DOHH2 (cell line): Measurements from ENCODE around the gene ITPR1.

ENCODE experiments used
- H3F3A ChIP-seq: fragments of 200-600 bp; sonication (generic), shearing (Covaris generic); 2 replicates; pipeline ENCODE4 v1.6.0; 2016; ENCODE audit warnings: antibody characterized with exemption, mild to moderate bottlenecking; ENCODE audit not compliant: control insufficient read depth, insufficient read depth
- H3K27ac ChIP-seq: fragments of 200-600 bp; sonication (generic); 2 replicates; pipeline ENCODE4 v1.5.1; 2014; ENCODE audit warnings: low read depth, mild to moderate bottlenecking, low read length, moderate library complexity
- H3K27me3 ChIP-seq: fragments of 200-600 bp; sonication (generic); 2 replicates; pipeline ENCODE4 v1.6.1; 2014; ENCODE audit warnings: mild to moderate bottlenecking, low read length, mixed read lengths; ENCODE audit not compliant: control insufficient read depth
- H3K36me3 ChIP-seq: fragments of 200-600 bp; sonication (generic); 2 replicates; pipeline ENCODE4 v1.6.1; 2014; ENCODE audit warnings: mild to moderate bottlenecking, low read length, moderate library complexity, mixed read lengths; ENCODE audit not compliant: control insufficient read depth
- H3K4me1 ChIP-seq: fragments of 200-600 bp; sonication (generic); 2 replicates; pipeline ENCODE4 v1.6.1; 2014; ENCODE audit warnings: mild to moderate bottlenecking, low read length, mixed read lengths; ENCODE audit not compliant: control insufficient read depth
- H3K4me2 ChIP-seq: fragments of 200-600 bp; sonication (generic); 2 replicates; pipeline ENCODE4 v1.6.0; 2014; ENCODE audit warnings: mild to moderate bottlenecking, low read length, moderate library complexity
- H3K4me3 ChIP-seq: fragments of 200-600 bp; sonication (generic); 2 replicates; pipeline ENCODE4 v1.5.1; 2014; ENCODE audit warnings: mild to moderate bottlenecking, low read length, mixed read lengths
- H3K79me2 ChIP-seq: fragments of 200-600 bp; sonication (generic); 2 replicates; pipeline ENCODE4 v1.6.1; 2014; ENCODE audit warnings: mild to moderate bottlenecking, low read length, mixed read lengths; ENCODE audit not compliant: control insufficient read depth
- H3K9me2 ChIP-seq: fragments of 200-600 bp; sonication (generic); replicated peaks from 2 replicates; pipeline ENCODE4 v1.6.1; 2014; ENCODE audit warnings: mild to moderate bottlenecking, low read length, mixed read lengths; ENCODE audit not compliant: control insufficient read depth
- H3K9me3 ChIP-seq: fragments of 200-600 bp; sonication (generic); 2 replicates; pipeline ENCODE4 v1.6.1; 2014; ENCODE audit warnings: antibody characterized with exemption, low read length, mixed read lengths; ENCODE audit not compliant: control insufficient read depth, insufficient read depth
- H4K20me1 ChIP-seq: fragments of 200-600 bp; sonication (generic); 2 replicates; pipeline ENCODE4 v1.6.0; 2014; ENCODE audit warnings: low read depth, mild to moderate bottlenecking, antibody characterized with exemption, low read length, moderate library complexity; ENCODE audit not compliant: control insufficient read depth, insufficient read depth
- EZH2phosphoT487 ChIP-seq: fragments of 200-600 bp; sonication (generic); IDR thresholded peaks from 2 replicates; pipeline ENCODE4 v1.6.1; 2017; ENCODE audit warnings: borderline replicate concordance, mild to moderate bottlenecking, antibody characterized with exemption, low read length, moderate library complexity, mixed read lengths
- TF ChIP-seq, protein P1 (sequence below): fragments of 200-600 bp; sonication (generic); IDR thresholded peaks from one replicate; pipeline ENCODE4 v1.5.1; 2014; ENCODE audit warnings: antibody characterized with exemption, mild to moderate bottlenecking, low read depth, low read length; ENCODE audit not compliant: poor library complexity, severe bottlenecking

The ITPR1 gene

GRCh38 chr3:4586381-4586780 lies 93.2 kb downstream of the ITPR1 start:
- Histone ChIP-seq H3K9me3 (no peaks in the 10 kb centered on the region), H3K4me2 (no peak overlapping the region), H3F3A (0 out of 2 replicates have a peak, but pooled peaks cover 2% of the 10 kb centered on the region), H3K9me2 (no peaks in the 10 kb centered on the region), H3K27me3 (peaks cover 8% of the 10 kb centered on the region), H3K79me2 (no peaks in the 10 kb centered on the region; the same call in none of the 2 replicates), H3K36me3 (no peaks in the 10 kb centered on the region), H3K27ac (no peak overlapping the region), H4K20me1 (peaks cover 6% of the 10 kb centered on the region), H3K4me1 (peaks cover 23% of the 10 kb centered on the region), H3K4me3 (no peak overlapping the region)
- no peak for TF ChIP-seq EZH2phosphoT487
- TF ChIP-seq, protein P1, sequence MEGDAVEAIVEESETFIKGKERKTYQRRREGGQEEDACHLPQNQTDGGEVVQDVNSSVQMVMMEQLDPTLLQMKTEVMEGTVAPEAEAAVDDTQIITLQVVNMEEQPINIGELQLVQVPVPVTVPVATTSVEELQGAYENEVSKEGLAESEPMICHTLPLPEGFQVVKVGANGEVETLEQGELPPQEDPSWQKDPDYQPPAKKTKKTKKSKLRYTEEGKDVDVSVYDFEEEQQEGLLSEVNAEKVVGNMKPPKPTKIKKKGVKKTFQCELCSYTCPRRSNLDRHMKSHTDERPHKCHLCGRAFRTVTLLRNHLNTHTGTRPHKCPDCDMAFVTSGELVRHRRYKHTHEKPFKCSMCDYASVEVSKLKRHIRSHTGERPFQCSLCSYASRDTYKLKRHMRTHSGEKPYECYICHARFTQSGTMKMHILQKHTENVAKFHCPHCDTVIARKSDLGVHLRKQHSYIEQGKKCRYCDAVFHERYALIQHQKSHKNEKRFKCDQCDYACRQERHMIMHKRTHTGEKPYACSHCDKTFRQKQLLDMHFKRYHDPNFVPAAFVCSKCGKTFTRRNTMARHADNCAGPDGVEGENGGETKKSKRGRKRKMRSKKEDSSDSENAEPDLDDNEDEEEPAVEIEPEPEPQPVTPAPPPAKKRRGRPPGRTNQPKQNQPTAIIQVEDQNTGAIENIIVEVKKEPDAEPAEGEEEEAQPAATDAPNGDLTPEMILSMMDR: no peak

DNA sequence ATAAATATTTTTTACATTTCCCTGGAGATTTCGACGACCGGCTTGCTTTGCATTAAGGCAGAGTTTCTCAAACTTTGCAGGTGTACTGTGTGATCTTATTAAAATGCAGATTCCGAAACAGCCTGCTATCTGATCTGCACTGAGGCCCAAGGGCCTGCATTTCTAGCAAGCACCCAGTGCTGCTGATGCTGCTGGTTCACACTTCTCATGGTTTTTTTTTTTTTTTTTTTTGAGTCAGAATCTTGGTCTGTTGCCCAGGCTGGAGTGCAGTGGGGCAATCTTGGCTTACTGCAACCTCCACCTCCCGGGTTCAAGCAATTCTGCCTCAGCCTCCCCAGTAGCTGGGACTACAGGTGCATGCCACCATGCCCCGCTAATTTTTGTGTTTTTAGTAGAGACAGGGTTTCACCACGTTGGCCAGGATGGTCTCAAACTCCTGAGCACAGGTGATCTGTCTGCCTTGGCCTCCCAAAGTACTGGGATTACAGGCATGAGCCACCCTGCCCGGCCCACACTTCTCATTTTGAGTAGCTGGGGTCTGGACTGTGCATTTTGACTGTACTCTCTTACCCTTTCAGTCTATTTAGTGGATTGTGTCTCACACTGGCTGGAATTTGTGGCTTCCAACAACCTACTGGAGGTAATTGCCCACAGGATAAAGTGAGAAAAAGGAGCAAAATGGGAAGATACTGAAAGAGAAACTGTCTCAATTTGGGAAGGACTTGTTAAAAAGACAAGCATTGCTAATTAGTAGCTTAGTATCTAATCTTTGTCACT lies 94.1 kb downstream of the ITPR1 start:
- TF ChIP-seq, protein P1: no peak
- no peak for TF ChIP-seq EZH2phosphoT487
- peaks cover 3% of the 10 kb centered on the region for H3K27me3 ChIP-seq
- no peaks in the 10 kb centered on the region for H3F3A ChIP-seq
- H3K9me2 ChIP-seq: no peaks in the 10 kb centered on the region
- no peaks in the 10 kb centered on the region for H3K36me3 ChIP-seq
- H3K79me2 ChIP-seq: peaks cover 4% of the 10 kb centered on the region
- H3K4me3 ChIP-seq: no peak overlapping the region
- no peak overlapping the region for H3K4me2 ChIP-seq
- peaks cover 6% of the 10 kb centered on the region for H4K20me1 ChIP-seq
- no peak overlapping the region for H3K27ac ChIP-seq
- peaks cover 15% of the 10 kb centered on the region for H3K4me1 ChIP-seq
- no peaks in the 10 kb centered on the region for H3K9me3 ChIP-seq

DNA sequence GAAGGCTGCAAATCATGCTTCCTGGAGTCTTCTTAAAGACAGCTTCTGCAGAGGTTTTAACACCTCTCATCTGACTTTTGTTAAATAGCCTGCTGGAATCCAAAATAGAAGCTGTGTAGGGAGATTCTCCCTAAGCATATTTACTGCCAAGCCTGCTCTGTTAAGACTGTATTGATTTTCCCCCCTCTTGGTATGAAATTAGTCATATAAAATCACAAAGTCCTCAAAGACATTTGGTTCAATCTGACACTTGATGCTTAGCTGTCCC lies 94.6 kb downstream of the ITPR1 start:
- Histone ChIP-seq H4K20me1 (peaks cover 6% of the 10 kb centered on the region; the same call in 1 of the 2 replicates), H3K27me3 (no peaks in the 10 kb centered on the region), H3K4me3 (no peak overlapping the region), H3F3A (no peaks in the 10 kb centered on the region), H3K27ac (no peak overlapping the region), H3K79me2 (peaks cover 4% of the 10 kb centered on the region), H3K4me2 (no peak overlapping the region), H3K9me2 (no peaks in the 10 kb centered on the region), H3K36me3 (no peaks in the 10 kb centered on the region), H3K9me3 (no peaks in the 10 kb centered on the region), H3K4me1 (peaks cover 11% of the 10 kb centered on the region)
- TF ChIP-seq, protein P1: no peak
